AG04450 (cell line): ENCODE results near the gene HGFAC. TPM values are rescaled to one million over a fixed set of nuclear protein-coding genes. Genes with fewer than 3 reads are reported as not detected.

Experiments
- CTCF ChIA-PET: fragments of 300-600, 350-600 bp; formaldehyde crosslinking; extraction: SDS; loops from one replicate; lab custom pipeline; 2022; ENCODE audit warnings: antibody characterized with exemption, inconsistent platforms; lab: Charles Lee
- POLR2A ChIA-PET: fragments of 350-600 bp; formaldehyde crosslinking; extraction: SDS; loops from one replicate; lab custom pipeline; 2021; ENCODE audit warnings: antibody characterized with exemption, inconsistent platforms; lab: Yijun Ruan, JAX
- DNase-seq: peaks from one replicate; pipeline ENCODE4 v3.0.0-alpha.2; 2011; ENCODE audit warnings: low read depth, low spot score
- H3K27ac ChIP-seq: one replicate; pipeline ENCODE4 v1.5.1; 2012; ENCODE audit warnings: low read depth, low read length, control low read depth
- H3K27me3 ChIP-seq: one replicate; pipeline ENCODE4 v1.6.0; 2012; ENCODE audit warnings: low read length; ENCODE audit not compliant: control insufficient read depth, insufficient read depth
- H3K4me3 ChIP-seq: 2 replicates; pipeline ENCODE4 v1.5.1; 2011; ENCODE audit warnings: mild to moderate bottlenecking, low read depth, low read length, control low read depth
- H3K9me3 ChIP-seq: 2 replicates; pipeline ENCODE4 v1.5.1; 2012; ENCODE audit warnings: low read length; ENCODE audit not compliant: control insufficient read depth, insufficient read depth
- CTCF ChIP-seq: IDR thresholded peaks from 2 replicates; pipeline ENCODE4 v1.5.1; 2011; ENCODE audit warnings: low read depth, low read length, control low read depth, inconsistent platforms
- polyA plus RNA-seq: library from polyadenylated mRNA; depleted of rRNA; stranded (reverse); fragments of >200 nt; gene quantifications from 2 replicates; pipeline ENCODE4 v1.2.3, GENCODE V29; 2011

Gene HGFAC
- polyA plus RNA-seq, 1 experiment, result not detected

GRCh38 chr4:3431446-3431993 lies 10.2 kb upstream of the HGFAC start:
- H3K9me3 ChIP-seq, result no peaks in the 10 kb centered on the region; the same call in 1 of the 2 replicates
- H3K27ac ChIP-seq, result no peak overlapping the region
- POLR2A ChIA-PET, result no interaction called here
- DNase-seq, result no peak
- H3K4me3 ChIP-seq, result no peak overlapping the region
- H3K27me3 ChIP-seq, result no peaks in the 10 kb centered on the region
- no peak for TF ChIP-seq CTCF
- CTCF ChIA-PET, result no interaction called here

- CTCF ChIA-PET, result no interaction called here
- Histone ChIP-seq H3K9me3 (no peaks in the 10 kb centered on the region; the same call in 1 of the 2 replicates), H3K27ac (no peak overlapping the region), H3K27me3 (no peaks in the 10 kb centered on the region), H3K4me3 (no peak overlapping the region)
- POLR2A ChIA-PET, result no interaction called here
- TF ChIP-seq CTCF, result no peak
- DNase-seq, result no peak
Measured at GRCh38 chr4:3432381-3432790, 9.4 kb upstream of the HGFAC start.

- H3K4me3 ChIP-seq, result no peak overlapping the region
- no peak for DNase-seq
- POLR2A ChIA-PET, result no interaction called here
- H3K27ac ChIP-seq, result no peak overlapping the region
- CTCF ChIA-PET, result no interaction called here
- TF ChIP-seq CTCF, result no peak
- H3K27me3 ChIP-seq, result no peaks in the 10 kb centered on the region
- H3K9me3 ChIP-seq, result no peaks in the 10 kb centered on the region; the same call in 1 of the 2 replicates
Measured at GRCh38 chr4:3433138-3433869, 8.5 kb upstream of the HGFAC start.

- ChIA-PET CTCF (interaction anchor here (1.6 to 3.0 kb wide), 3 partner anchors 8 to 89 kb away, joined by 4 to 10 read pairs (median 5); no protein-coding TSS in a partner anchor), POLR2A (no interaction called here)
- H3K4me3 ChIP-seq, result no peak overlapping the region
- no peak for DNase-seq
- no peaks in the 10 kb centered on the region; the same call in 1 of the 2 replicates for H3K9me3 ChIP-seq
- H3K27me3 ChIP-seq, result no peaks in the 10 kb centered on the region
- H3K27ac ChIP-seq, result no peak overlapping the region
- 0 out of 2 replicates have a peak, but pooled peaks have one; percentile 14 for TF ChIP-seq CTCF
Measured at GRCh38 chr4:3434881-3435685, 6.7 kb upstream of the HGFAC start.
